RPMI8226 (cell line): ENCODE results near the gene ATP2A2.

ENCODE experiments used
- DNase-seq: peaks from one replicate; pipeline ENCODE4 v3.0.0-alpha.2; 2015

The ATP2A2 gene

DNA sequence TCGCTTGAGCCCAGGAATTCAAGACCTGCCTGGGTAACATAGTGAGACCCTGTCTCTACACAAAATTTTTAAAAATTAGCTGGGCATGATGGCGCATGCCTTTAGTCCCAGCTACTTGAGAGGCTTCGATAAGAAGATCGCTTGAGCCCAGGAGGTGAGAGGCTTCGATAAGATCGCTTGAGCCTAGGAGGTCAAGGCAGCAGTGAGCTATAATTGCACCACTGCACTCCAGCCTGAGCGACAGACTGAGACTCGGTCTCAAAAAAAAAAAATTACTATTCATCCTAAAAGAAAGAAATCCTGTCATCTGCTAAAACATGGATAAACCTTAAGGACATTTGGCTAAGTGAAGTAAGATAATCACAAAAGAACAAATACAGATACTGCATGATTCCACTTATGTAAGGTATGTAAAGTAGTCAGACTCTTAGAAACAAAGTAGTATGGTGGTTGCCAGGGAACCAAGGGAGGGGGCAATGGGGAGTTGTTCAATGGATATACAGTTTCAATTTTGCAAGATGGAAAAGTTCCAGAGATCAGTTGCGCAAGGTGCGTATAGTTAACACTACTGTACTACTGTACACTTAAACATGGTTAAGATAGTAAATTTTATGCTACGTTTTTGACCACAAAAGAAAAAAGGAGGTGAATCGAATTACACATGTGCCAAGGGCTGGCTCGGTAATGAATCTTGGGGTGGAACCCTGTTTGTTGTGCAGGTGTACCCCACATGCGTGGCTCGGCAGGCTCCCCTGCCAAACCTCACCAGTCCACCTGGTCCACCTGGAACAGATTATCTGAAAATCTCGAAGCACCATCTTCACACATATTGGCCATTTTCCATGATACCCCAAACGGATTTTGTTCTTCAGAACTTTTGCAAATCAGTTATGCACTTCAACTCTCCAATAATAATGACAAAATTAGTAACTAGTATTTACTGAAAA, 18.3 kb upstream of the ATP2A2 start:
- no peak for DNase-seq

- no peak for DNase-seq
Observed at GRCh38 chr12:110266381-110266960, 14.6 kb upstream of the ATP2A2 start.

GRCh38 chr12:110266980-110267620, 13.9 kb upstream of the ATP2A2 start:
- no peak for DNase-seq

DNA sequence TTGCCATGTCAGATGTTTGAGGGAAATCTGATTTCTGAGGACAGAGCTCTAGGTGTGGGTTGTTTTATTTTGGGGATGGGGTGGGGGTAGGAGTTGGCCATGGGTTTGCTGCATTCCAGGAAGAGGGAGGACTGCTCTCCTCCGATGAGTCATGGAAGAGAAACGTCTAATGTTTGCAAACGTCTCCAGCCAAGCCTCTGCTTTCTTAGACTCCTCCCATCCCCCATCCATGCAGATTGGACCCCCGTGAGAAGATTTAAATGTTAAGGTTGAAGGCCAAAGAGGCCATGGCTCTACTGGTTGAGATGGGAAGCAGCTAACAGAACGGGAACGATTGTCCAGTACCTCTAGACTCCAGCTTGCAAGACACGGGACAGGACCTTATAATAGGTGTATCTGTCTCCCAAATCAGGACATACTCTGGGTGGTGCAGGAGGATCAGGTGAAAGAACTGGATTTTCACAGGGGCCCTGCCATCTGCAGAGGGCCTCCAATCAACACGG, 11.4 kb upstream of the ATP2A2 start:
- DNase-seq: no peak

- peak; percentile 50 for DNase-seq
Observed at GRCh38 chr12:110270125-110270962, 10.7 kb upstream of the ATP2A2 start.

- DNase-seq: no peak
Observed at GRCh38 chr12:110271015-110271414, 10.0 kb upstream of the ATP2A2 start.

DNA sequence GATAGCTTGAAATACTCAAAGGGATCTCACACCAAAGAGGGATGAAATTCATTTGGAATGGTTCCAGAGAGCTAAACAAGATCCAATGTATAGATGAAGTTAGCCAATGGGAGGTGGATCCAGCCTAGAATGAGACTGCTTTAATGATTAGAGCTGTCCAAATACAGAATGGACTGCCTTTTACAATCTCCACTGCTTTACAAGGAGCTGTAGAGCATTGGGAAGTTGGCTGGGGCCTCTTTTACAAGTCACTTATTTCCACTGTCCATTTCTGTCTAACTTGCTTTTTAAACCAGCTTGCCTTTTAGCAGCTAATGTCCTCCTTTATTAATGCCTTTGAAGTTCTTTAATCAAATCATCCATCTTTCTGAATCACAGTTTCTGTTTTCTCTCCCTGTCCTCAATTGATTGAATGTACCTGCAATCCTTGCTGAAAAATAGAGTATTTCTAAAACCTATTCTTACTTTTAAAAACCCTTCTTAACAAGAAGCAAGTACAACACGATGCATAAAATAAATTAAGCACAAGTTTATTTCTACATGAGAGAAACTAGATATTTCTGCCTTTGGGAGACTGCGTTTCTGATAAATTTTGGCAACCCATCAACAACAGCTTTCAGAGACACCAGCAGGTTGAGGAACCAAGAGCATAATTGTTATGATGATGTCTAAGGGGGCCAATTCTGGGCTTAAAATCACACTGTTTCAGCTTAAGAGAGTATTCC, 3.4 kb upstream of the ATP2A2 start:
- no peak for DNase-seq

DNA sequence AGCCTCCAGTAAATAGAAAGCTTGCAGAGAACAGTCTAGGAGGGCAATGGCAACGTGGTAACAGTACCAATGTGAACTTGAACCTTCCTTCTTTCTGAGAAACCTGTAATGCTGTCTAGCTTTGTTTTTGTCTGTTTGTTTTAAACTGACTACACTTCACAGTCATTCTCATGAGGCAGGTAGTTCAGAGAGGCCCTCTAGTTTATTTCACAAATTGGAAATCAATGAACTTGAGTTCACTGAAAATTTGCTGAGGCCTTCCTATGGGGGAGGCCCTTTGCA, 2.9 kb upstream of the ATP2A2 start:
- no peak for DNase-seq

DNA sequence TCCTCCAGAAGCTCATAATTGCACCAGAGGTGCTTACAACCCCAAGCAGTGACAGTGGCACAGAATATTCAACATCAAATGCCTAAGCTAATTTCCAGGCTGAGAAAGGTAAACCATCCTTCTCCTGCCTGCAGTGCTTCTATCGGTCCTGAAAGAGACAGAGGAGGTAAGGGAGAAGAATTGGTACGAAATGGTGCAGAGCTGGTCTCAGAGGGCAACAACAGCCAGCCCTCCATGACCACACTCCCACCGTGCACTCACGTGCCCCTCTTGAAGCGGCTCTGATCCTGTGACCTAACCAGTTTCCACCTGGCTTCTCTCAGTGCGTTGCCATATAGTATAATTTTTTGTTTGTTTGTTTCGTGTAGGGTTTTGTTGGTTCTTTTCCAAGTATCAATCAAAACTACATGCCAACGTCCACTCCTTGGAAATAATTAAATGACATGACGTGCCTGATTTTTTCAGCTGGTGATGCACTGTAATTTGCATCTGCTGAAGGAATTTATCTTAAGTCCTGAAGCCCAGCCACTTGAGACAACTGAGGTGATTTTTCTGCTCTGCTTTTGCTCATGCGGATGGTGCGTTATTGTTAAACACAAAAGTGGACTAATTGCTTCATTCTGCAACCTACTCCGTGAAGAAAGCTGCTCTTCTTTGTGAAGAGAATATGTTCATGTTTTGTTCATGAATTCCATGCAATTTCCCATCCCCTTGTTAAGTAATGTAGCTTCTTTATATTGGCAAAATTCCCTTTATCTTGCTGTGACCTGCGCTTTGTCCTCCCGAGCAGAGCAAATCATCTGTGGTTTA, 1.3 kb upstream of the ATP2A2 start:
- DNase-seq: no peak

DNA sequence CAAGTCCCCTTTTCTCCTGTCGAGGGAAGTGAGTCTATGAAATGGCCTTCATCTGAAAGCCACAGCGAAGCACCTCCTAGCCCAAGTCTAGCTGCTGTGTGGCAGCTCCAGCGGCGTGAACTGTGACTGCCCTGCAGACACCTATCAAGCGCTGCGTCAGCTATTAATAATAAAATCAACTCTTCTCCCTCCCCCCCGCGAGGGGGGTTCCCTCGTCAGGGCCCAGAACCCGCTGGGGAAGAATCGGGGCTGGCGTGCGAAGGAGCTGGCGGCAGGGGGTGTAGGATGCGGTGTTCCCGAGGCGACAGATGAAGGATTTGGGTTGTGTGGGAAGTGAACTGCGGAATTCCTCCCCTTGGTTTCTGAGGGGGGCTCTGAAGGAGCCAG, 662 bp upstream of the ATP2A2 start:
- DNase-seq: peak; percentile 93

DNA sequence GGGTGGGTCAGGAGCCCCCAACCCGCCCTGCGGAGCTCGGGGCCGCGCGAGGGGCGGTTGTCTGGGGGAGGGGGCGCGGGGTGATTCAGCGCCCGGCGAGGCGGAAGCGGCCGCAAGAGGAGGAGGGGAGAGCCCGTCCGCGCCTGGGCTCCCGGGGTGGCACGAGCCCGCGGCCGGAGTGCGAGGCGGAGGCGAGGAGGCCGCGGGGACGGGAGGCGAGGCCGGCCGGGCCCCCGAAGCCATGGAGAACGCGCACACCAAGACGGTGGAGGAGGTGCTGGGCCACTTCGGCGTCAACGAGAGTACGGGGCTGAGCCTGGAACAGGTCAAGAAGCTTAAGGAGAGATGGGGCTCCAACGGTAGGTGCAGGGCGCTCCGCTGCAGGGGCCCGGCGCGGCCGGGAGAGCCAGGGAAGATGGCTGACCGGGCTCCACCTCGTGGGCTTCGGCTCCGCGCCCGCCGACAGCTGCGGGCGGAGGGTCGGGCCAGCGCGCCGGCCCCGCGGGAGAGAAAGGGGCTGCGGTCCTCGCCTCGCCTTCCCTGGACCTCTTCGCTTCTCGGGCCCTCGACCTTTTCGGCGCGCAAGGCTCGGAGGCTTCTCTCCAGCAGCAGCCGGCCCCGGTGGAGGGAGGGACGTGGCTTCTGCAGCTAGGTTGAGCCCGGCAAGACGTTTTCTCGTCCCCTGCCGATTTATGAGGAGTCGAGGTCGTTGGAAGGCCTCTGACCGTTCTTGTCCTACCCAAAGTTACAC, 677 bp downstream of the ATP2A2 start:
- DNase-seq: peak; percentile 63

DNA sequence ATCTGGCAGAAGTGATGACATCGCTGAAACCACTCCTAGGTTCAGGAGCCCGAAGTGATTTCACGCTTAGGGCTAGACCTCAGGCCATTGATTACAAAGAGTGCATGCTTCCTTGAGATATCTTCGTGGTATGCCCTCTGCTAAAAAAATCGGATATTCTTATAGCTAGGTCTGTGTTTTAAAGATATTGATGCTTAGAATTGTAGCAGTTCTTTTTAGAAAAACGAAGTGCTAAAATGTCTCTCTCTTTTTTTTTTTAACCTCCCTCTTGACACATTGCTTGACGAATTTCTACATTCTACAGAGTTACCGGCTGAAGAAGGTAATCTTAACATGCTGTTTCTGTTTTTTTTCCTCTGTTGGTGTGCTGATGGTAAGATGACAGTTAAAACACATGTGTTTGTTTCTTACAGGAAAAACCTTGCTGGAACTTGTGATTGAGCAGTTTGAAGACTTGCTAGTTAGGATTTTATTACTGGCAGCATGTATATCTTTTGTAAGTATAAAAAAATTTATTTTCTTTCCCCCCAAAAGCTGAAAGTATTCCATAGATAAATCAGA, 1.3 kb downstream of the ATP2A2 start:
- peak; percentile 82 for DNase-seq

DNA sequence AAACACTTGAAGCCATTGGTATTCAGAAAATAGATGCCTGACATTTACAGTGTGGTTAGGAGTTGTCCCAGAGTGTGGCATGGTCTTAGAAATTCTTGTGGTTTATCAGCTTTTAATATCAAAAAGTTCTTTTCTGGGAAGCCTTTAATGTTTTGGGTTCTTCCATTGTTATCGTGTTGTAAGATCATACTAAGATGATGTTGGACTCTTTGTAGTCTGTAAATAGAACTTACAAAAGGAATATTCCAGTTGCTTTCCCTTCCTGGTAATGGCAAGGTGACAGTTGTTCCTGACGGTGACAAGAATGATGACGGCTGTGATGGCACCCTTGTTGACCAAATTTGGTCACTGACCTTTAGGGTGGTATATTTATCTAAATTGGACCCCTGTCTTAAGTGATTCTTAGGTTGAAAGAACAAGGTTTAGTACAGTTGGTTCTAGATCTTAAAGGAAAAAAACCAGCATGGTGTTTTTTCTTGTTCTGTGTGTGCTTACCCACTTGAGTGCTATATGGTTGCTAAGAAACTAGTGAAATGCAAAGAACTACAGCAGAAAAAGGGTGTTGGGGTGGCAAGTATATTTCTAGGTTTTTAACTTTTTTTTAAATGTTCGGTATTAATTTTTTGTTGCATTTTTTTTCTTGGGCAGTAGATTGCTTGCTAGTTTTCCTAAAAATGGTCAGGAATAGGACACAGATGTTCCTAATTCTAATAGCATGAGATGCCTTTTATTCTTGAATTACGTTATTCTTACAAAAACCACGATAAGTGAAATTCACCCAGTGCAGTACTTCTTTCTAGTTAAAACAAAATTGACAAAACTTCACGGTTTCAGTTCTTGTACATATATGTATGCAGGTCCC, 2.1 kb downstream of the ATP2A2 start:
- peak; percentile 8 for DNase-seq

GRCh38 chr12:110284597-110284996, 3.5 kb downstream of the ATP2A2 start:
- no peak for DNase-seq

DNA sequence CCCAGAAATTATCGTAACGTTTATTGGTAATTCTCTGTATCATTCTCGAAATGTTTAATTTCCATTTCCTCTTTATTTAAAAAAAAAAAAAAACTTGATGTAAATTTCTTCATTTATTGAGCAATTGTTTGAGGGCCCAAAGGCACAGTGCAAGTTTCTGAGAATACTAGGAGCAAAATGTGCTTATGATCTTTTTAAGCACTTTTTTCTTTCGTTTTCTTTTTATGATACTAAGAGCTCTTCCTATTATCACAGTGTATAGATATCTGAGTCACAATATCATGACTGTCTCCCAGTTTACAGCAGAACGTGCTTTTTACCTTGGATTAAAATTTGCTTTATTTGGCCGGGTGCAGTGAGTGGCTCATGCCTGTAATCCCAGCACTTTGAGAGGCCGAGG, 5.6 kb downstream of the ATP2A2 start:
- DNase-seq: no peak

DNA sequence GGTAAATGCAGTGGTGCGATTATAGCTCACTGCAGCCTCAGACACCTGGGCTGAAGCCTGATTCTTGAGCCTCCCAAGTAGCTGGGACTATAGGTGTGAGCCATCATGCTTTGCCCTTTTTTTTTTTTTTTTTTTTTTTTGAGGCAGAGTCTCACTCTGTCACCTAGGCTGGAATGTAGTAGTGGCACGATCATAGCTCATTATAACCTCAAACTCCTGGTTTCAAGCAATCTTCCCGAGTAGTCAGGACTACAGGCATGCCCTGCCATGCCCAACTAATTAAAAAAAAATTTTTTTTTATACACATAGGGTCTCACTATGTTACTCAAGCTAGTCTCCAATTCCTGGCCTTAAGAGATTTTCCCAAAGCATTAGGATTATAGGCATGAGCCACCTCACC, 6.9 kb downstream of the ATP2A2 start:
- DNase-seq: no peak

- DNase-seq: no peak
Observed at GRCh38 chr12:110289044-110289710, 8.1 kb downstream of the ATP2A2 start.

DNA sequence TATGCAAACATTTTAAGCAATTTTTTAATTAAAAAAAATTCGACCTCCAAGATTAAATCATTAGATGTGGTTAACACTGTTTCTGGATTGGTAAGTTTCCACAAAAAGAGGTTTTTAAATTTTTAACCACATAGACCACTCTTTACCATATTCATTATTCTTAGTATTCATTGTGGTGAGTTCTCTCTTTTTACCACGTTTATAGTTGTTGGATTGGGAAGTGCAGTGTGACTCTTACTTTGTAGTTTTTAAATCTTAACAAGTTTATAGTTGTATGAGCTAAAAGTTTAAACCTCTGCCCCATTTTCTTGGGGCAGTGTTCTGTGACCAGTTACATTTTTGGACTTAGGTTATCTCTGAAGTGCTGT, 8.6 kb downstream of the ATP2A2 start:
- DNase-seq: no peak
